ENCODE data around the gene CDCA7L.

GRCh38 chr7:21939136-21939857, 6.4 kb downstream of the CDCA7L start:
- TF ChIP-seq POLR2A (IDR thresholded peaks at IDR 0.05) (no peak), CTCF (IDR thresholded peaks at IDR 0.05) (no peak)
